GM23338 (cell line): ENCODE data around the gene PPIF.

ENCODE experiments used
- CREB1 ChIP-seq: fragments of 250-450 bp; sonication (Bioruptor Pico); IDR thresholded peaks from 2 replicates; pipeline ENCODE4 v1.5.0; 2020; ENCODE audit warnings: low read depth, mild to moderate bottlenecking, moderate library complexity
- ETS1 ChIP-seq: IDR thresholded peaks from 2 replicates; pipeline ENCODE4 v1.6.1; 2016; ENCODE audit warnings: antibody characterized with exemption
- EZH2 ChIP-seq: fragments of 200-600 bp; sonication (generic); IDR thresholded peaks from one replicate; pipeline ENCODE4 v1.8.0; 2017; ENCODE audit warnings: antibody characterized with exemption, mild to moderate bottlenecking, low read depth; ENCODE audit not compliant: unreplicated experiment
- EZH2phosphoT487 ChIP-seq: fragments of 200-600 bp; sonication (generic); IDR thresholded peaks from one replicate; pipeline ENCODE4 v1.8.1; 2018; ENCODE audit warnings: antibody characterized with exemption; ENCODE audit not compliant: unreplicated experiment
- NANOG ChIP-seq: IDR thresholded peaks from 2 replicates; pipeline ENCODE4 v1.6.1; 2016; ENCODE audit warnings: antibody characterized with exemption, borderline replicate concordance
- POLR2AphosphoS5 ChIP-seq: IDR thresholded peaks from 2 replicates; pipeline ENCODE4 v1.6.1; 2016; ENCODE audit warnings: antibody characterized with exemption, low read depth
- REST ChIP-seq: IDR thresholded peaks from one replicate; pipeline ENCODE4 v1.6.1; 2018; ENCODE audit warnings: antibody characterized with exemption; ENCODE audit not compliant: unreplicated experiment
- STAT1 ChIP-seq: IDR thresholded peaks from one replicate; pipeline ENCODE4 v1.6.1; 2016; ENCODE audit warnings: antibody characterized with exemption; ENCODE audit not compliant: unreplicated experiment
- TF ChIP-seq, protein P1 (sequence below), 2 experiments: fragments of 200-600 bp in 1 of 2; sonication (generic) in 1 of 2; conservative IDR thresholded peaks; 2 replicates each; pipeline versions ENCODE4 v1.5.1 to v1.6.1; 2016 to 2017; ENCODE audit warnings: antibody characterized with exemption in 2 of 2, low read depth in 2 of 2, mild to moderate bottlenecking in 2 of 2, moderate library complexity in 1 of 2

DNA sequence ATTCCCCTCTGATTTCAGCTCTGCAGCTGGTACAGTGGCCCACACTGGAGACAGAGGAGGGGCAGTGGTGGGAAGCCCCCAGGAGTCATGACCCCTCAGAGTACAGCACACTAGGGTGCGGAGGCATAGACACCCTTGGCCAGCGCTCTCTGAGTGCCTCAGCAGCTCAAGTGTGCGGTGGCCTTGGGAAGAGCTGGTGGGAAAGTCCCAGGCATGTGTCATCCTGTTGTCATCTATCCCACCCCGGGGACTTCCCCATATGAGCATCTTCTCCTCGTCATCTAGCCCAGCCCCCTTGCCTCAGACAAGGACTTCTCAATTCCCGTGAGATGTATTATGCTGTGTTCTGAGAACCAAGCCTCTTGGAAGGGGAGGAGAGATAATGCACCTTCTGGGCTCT, 15.6 kb upstream of the PPIF start:
- TF ChIP-seq, protein P1, sequence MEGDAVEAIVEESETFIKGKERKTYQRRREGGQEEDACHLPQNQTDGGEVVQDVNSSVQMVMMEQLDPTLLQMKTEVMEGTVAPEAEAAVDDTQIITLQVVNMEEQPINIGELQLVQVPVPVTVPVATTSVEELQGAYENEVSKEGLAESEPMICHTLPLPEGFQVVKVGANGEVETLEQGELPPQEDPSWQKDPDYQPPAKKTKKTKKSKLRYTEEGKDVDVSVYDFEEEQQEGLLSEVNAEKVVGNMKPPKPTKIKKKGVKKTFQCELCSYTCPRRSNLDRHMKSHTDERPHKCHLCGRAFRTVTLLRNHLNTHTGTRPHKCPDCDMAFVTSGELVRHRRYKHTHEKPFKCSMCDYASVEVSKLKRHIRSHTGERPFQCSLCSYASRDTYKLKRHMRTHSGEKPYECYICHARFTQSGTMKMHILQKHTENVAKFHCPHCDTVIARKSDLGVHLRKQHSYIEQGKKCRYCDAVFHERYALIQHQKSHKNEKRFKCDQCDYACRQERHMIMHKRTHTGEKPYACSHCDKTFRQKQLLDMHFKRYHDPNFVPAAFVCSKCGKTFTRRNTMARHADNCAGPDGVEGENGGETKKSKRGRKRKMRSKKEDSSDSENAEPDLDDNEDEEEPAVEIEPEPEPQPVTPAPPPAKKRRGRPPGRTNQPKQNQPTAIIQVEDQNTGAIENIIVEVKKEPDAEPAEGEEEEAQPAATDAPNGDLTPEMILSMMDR (conservative IDR thresholded peaks at IDR 0.05; ENCODE audit: low read depth in 2 of 2), result no peak
- TF ChIP-seq POLR2AphosphoS5 (no peak), EZH2 (no peak), STAT1 (no peak), REST (no peak), EZH2phosphoT487 (no peak), CREB1 (CRISPR knock-in tag) (no peak), NANOG (no peak), ETS1 (no peak)
